Forelimb muscle (tissue), 1 donor: ENCODE data around the gene OPCML. TPM values are rescaled to one million over a fixed set of nuclear protein-coding genes. Genes with fewer than 3 reads are reported as not detected.

Experiments
- DNase-seq: peaks from one replicate; pipeline ENCODE4 v3.0.0-alpha.2; 2013; ENCODE audit warnings: low read depth
- polyA plus RNA-seq: library from polyadenylated mRNA; unstranded; fragments of 120-200 nt; gene quantifications from one replicate; pipeline ENCODE4 v1.2.1, GENCODE V29; 2013; ENCODE audit not compliant: insufficient read length

Gene OPCML
- polyA plus RNA-seq, 1 donor: 1.4 TPM

GRCh38 chr11:133291780-133292179 is 240.5 kb downstream of the OPCML start:
- no peak for DNase-seq

GRCh38 chr11:133285359-133285758 is 246.9 kb downstream of the OPCML start:
- no peak for DNase-seq

- no peak for DNase-seq
Observed at GRCh38 chr11:133284156-133284555, 248.1 kb downstream of the OPCML start.

- no peak for DNase-seq
Observed at GRCh38 chr11:133277886-133278285, 254.4 kb downstream of the OPCML start.

GRCh38 chr11:133271871-133272776 is 260.2 kb downstream of the OPCML start:
- no peak for DNase-seq

GRCh38 chr11:133271206-133271605 is 261.1 kb downstream of the OPCML start:
- DNase-seq: no peak

- no peak for DNase-seq
Observed at GRCh38 chr11:133269267-133269666, 263.0 kb downstream of the OPCML start.

GRCh38 chr11:133266986-133267385 is 265.3 kb downstream of the OPCML start:
- peak; percentile 1 for DNase-seq

- no peak for DNase-seq
Observed at GRCh38 chr11:133265530-133266035, 266.7 kb downstream of the OPCML start.

GRCh38 chr11:133263332-133263731 is 269.0 kb downstream of the OPCML start:
- no peak for DNase-seq

- DNase-seq: no peak
Observed at GRCh38 chr11:133258751-133259150, 273.6 kb downstream of the OPCML start.

GRCh38 chr11:133254601-133255000 is 277.7 kb downstream of the OPCML start:
- no peak for DNase-seq

GRCh38 chr11:133253570-133253969 is 278.7 kb downstream of the OPCML start:
- DNase-seq: no peak

GRCh38 chr11:133251841-133252240 is 280.5 kb downstream of the OPCML start:
- DNase-seq: no peak

- no peak for DNase-seq
Observed at GRCh38 chr11:133249530-133249929, 282.8 kb downstream of the OPCML start.

GRCh38 chr11:133249065-133249464 is 283.2 kb downstream of the OPCML start:
- DNase-seq: no peak

GRCh38 chr11:133243832-133244231 is 288.5 kb downstream of the OPCML start:
- DNase-seq: no peak

- DNase-seq: no peak
Observed at GRCh38 chr11:133240908-133241655, 291.2 kb downstream of the OPCML start.

- no peak for DNase-seq
Observed at GRCh38 chr11:133239575-133239974, 292.7 kb downstream of the OPCML start.

GRCh38 chr11:133238495-133238894 is 293.8 kb downstream of the OPCML start:
- DNase-seq: no peak

- no peak for DNase-seq
Observed at GRCh38 chr11:133238027-133238426, 294.3 kb downstream of the OPCML start.

GRCh38 chr11:133235381-133235780 is 296.9 kb downstream of the OPCML start:
- no peak for DNase-seq

- DNase-seq: no peak
Observed at GRCh38 chr11:133234883-133235282, 297.4 kb downstream of the OPCML start.
